Activated naive CD4-positive, alpha-beta T cell treated with anti-CD3 and anti-CD28 coated beads, Interleukin-2, amount 10 ng/mL, durations not matched to agents 7 days and 5 days (primary cell): ENCODE results near the gene PTPRO.

Experiments used
- CTCF ChIA-PET: fragments of 350-600 bp; sonication (Branson Sonifier 250); formaldehyde crosslinking; loops from one replicate; lab custom pipeline; 2021; ENCODE audit warnings: antibody characterized with exemption; lab: Charles Lee
- DNase-seq: peaks from one replicate; pipeline ENCODE4 v3.0.0-alpha.2; 2020
- H3K27ac Mint-ChIP-seq: one replicate; pipeline ENCODE4 v1.8.0; 2021; ENCODE audit warnings: mild to moderate bottlenecking, moderate library complexity, mixed read lengths
- H3K27me3 Mint-ChIP-seq: one replicate; pipeline ENCODE4 v1.8.0; 2021; ENCODE audit warnings: mild to moderate bottlenecking, mixed read lengths
- H3K36me3 Mint-ChIP-seq: one replicate; pipeline ENCODE4 v1.8.0; 2021; ENCODE audit warnings: mixed read lengths
- H3K4me1 Mint-ChIP-seq: one replicate; pipeline ENCODE4 v1.8.0; 2021; ENCODE audit warnings: mixed read lengths
- H3K4me3 Mint-ChIP-seq: one replicate; pipeline ENCODE4 v1.8.0; 2021; ENCODE audit warnings: mild to moderate bottlenecking, moderate library complexity, mixed read lengths
- H3K9me3 Mint-ChIP-seq: one replicate; pipeline ENCODE4 v1.8.0; 2021; ENCODE audit warnings: mixed read lengths

Gene PTPRO

GRCh38 chr12:15387772-15388171 lies 65.5 kb downstream of the PTPRO start:
- Mint-ChIP-seq H3K9me3 (no peaks in the 10 kb centered on the region), H3K27me3 (no peaks in the 10 kb centered on the region), H3K4me3 (no peak overlapping the region), H3K4me1 (no peaks in the 10 kb centered on the region), H3K27ac (no peak overlapping the region), H3K36me3 (no peaks in the 10 kb centered on the region)
- CTCF ChIA-PET: no interaction called here
- no peak for DNase-seq

GRCh38 chr12:15389561-15389960 lies 67.3 kb downstream of the PTPRO start:
- Mint-ChIP-seq H3K4me3 (no peak overlapping the region), H3K9me3 (no peaks in the 10 kb centered on the region), H3K36me3 (no peaks in the 10 kb centered on the region), H3K27ac (no peak overlapping the region), H3K27me3 (no peaks in the 10 kb centered on the region), H3K4me1 (no peaks in the 10 kb centered on the region)
- CTCF ChIA-PET: no interaction called here
- no peak for DNase-seq

GRCh38 chr12:15393037-15393436 lies 70.7 kb downstream of the PTPRO start:
- no peak for DNase-seq
- Mint-ChIP-seq H3K27ac (no peak overlapping the region), H3K4me1 (no peaks in the 10 kb centered on the region), H3K36me3 (no peaks in the 10 kb centered on the region), H3K27me3 (no peaks in the 10 kb centered on the region), H3K9me3 (no peaks in the 10 kb centered on the region), H3K4me3 (no peak overlapping the region)
- CTCF ChIA-PET: no interaction called here

- DNase-seq: no peak
- Mint-ChIP-seq H3K9me3 (no peaks in the 10 kb centered on the region), H3K27me3 (no peaks in the 10 kb centered on the region), H3K4me1 (no peaks in the 10 kb centered on the region), H3K36me3 (no peaks in the 10 kb centered on the region), H3K4me3 (no peak overlapping the region), H3K27ac (no peak overlapping the region)
- CTCF ChIA-PET: no interaction called here
These were observed 71.7 kb downstream of the PTPRO start for GRCh38 chr12:15393995-15394394.

- CTCF ChIA-PET: no interaction called here
- H3K4me3 Mint-ChIP-seq: no peak overlapping the region
- H3K27me3 Mint-ChIP-seq: no peaks in the 10 kb centered on the region
- DNase-seq: no peak
- H3K9me3 Mint-ChIP-seq: no peaks in the 10 kb centered on the region
- no peaks in the 10 kb centered on the region for H3K36me3 Mint-ChIP-seq
- H3K27ac Mint-ChIP-seq: no peak overlapping the region
- no peaks in the 10 kb centered on the region for H3K4me1 Mint-ChIP-seq
These were observed 82.2 kb downstream of the PTPRO start for GRCh38 chr12:15404485-15404884.

- no peaks in the 10 kb centered on the region for H3K27me3 Mint-ChIP-seq
- H3K4me1 Mint-ChIP-seq: no peaks in the 10 kb centered on the region
- no peak overlapping the region for H3K27ac Mint-ChIP-seq
- H3K9me3 Mint-ChIP-seq: no peaks in the 10 kb centered on the region
- no peak for DNase-seq
- no peaks in the 10 kb centered on the region for H3K36me3 Mint-ChIP-seq
- CTCF ChIA-PET: no interaction called here
- no peak overlapping the region for H3K4me3 Mint-ChIP-seq
These were observed 83.3 kb downstream of the PTPRO start for GRCh38 chr12:15405606-15406005.

- H3K36me3 Mint-ChIP-seq: no peaks in the 10 kb centered on the region
- no peaks in the 10 kb centered on the region for H3K4me1 Mint-ChIP-seq
- no peaks in the 10 kb centered on the region for H3K9me3 Mint-ChIP-seq
- H3K27ac Mint-ChIP-seq: no peak overlapping the region
- H3K27me3 Mint-ChIP-seq: no peaks in the 10 kb centered on the region
- H3K4me3 Mint-ChIP-seq: no peak overlapping the region
- DNase-seq: no peak
- CTCF ChIA-PET: no interaction called here
These were observed 84.7 kb downstream of the PTPRO start for GRCh38 chr12:15407025-15407424.

- no peak for DNase-seq
- no peaks in the 10 kb centered on the region for H3K9me3 Mint-ChIP-seq
- no peaks in the 10 kb centered on the region for H3K36me3 Mint-ChIP-seq
- no peak overlapping the region for H3K27ac Mint-ChIP-seq
- no peaks in the 10 kb centered on the region for H3K4me1 Mint-ChIP-seq
- H3K4me3 Mint-ChIP-seq: no peak overlapping the region
- CTCF ChIA-PET: no interaction called here
- peaks cover 6% of the 10 kb centered on the region for H3K27me3 Mint-ChIP-seq
These were observed 89.5 kb downstream of the PTPRO start for GRCh38 chr12:15411842-15412241.

- H3K4me1 Mint-ChIP-seq: no peaks in the 10 kb centered on the region
- no peaks in the 10 kb centered on the region for H3K9me3 Mint-ChIP-seq
- no peak for DNase-seq
- H3K27me3 Mint-ChIP-seq: peaks cover 6% of the 10 kb centered on the region
- CTCF ChIA-PET: interaction anchor here (0.6 kb wide), 1 partner anchor 1222 kb away, joined by 3 read pairs; no protein-coding TSS in a partner anchor
- no peak overlapping the region for H3K4me3 Mint-ChIP-seq
- H3K36me3 Mint-ChIP-seq: no peaks in the 10 kb centered on the region
- no peak overlapping the region for H3K27ac Mint-ChIP-seq
These were observed 95.4 kb downstream of the PTPRO start for GRCh38 chr12:15417691-15418090.

- CTCF ChIA-PET: no interaction called here
- Mint-ChIP-seq H3K4me3 (no peak overlapping the region), H3K9me3 (no peaks in the 10 kb centered on the region), H3K27me3 (no peaks in the 10 kb centered on the region), H3K36me3 (no peaks in the 10 kb centered on the region), H3K27ac (no peak overlapping the region), H3K4me1 (no peaks in the 10 kb centered on the region)
- DNase-seq: no peak
These were observed 101.3 kb downstream of the PTPRO start for GRCh38 chr12:15423629-15424028.

- CTCF ChIA-PET: no interaction called here
- Mint-ChIP-seq H3K27me3 (peaks cover 3% of the 10 kb centered on the region), H3K4me3 (no peak overlapping the region), H3K36me3 (no peaks in the 10 kb centered on the region), H3K9me3 (no peaks in the 10 kb centered on the region), H3K4me1 (no peaks in the 10 kb centered on the region), H3K27ac (no peak overlapping the region)
- DNase-seq: no peak
These were observed 105.6 kb downstream of the PTPRO start for GRCh38 chr12:15427913-15428312.

- H3K27me3 Mint-ChIP-seq: peaks cover 3% of the 10 kb centered on the region
- no peaks in the 10 kb centered on the region for H3K36me3 Mint-ChIP-seq
- CTCF ChIA-PET: no interaction called here
- DNase-seq: no peak
- no peaks in the 10 kb centered on the region for H3K4me1 Mint-ChIP-seq
- no peaks in the 10 kb centered on the region for H3K9me3 Mint-ChIP-seq
- no peak overlapping the region for H3K4me3 Mint-ChIP-seq
- no peak overlapping the region for H3K27ac Mint-ChIP-seq
These were observed 106.3 kb downstream of the PTPRO start for GRCh38 chr12:15428632-15429031.

GRCh38 chr12:15429262-15429661 lies 107.0 kb downstream of the PTPRO start:
- CTCF ChIA-PET: no interaction called here
- Mint-ChIP-seq H3K4me3 (no peak overlapping the region), H3K27ac (no peak overlapping the region), H3K4me1 (no peaks in the 10 kb centered on the region), H3K9me3 (no peaks in the 10 kb centered on the region), H3K36me3 (no peaks in the 10 kb centered on the region), H3K27me3 (peaks cover 3% of the 10 kb centered on the region)
- DNase-seq: no peak

- Mint-ChIP-seq H3K4me1 (no peaks in the 10 kb centered on the region), H3K27ac (no peak overlapping the region), H3K27me3 (no peaks in the 10 kb centered on the region), H3K9me3 (no peaks in the 10 kb centered on the region), H3K36me3 (no peaks in the 10 kb centered on the region), H3K4me3 (no peak overlapping the region)
- CTCF ChIA-PET: no interaction called here
- no peak for DNase-seq
These were observed 113.3 kb downstream of the PTPRO start for GRCh38 chr12:15435597-15435996.

- Mint-ChIP-seq H3K4me3 (no peak overlapping the region), H3K36me3 (no peaks in the 10 kb centered on the region), H3K27ac (no peak overlapping the region), H3K27me3 (peaks cover 4% of the 10 kb centered on the region), H3K9me3 (no peaks in the 10 kb centered on the region), H3K4me1 (no peaks in the 10 kb centered on the region)
- CTCF ChIA-PET: no interaction called here
- no peak for DNase-seq
These were observed 117.2 kb downstream of the PTPRO start for GRCh38 chr12:15439459-15439858.

- CTCF ChIA-PET: no interaction called here
- H3K27ac Mint-ChIP-seq: no peak overlapping the region
- no peaks in the 10 kb centered on the region for H3K4me1 Mint-ChIP-seq
- peaks cover 4% of the 10 kb centered on the region for H3K27me3 Mint-ChIP-seq
- H3K9me3 Mint-ChIP-seq: no peaks in the 10 kb centered on the region
- H3K4me3 Mint-ChIP-seq: no peak overlapping the region
- DNase-seq: no peak
- no peaks in the 10 kb centered on the region for H3K36me3 Mint-ChIP-seq
These were observed 120.7 kb downstream of the PTPRO start for GRCh38 chr12:15443050-15443449.
